Astrocyte (in vitro differentiated cells and primary cell): Measurements from ENCODE around the gene PRKAG2. TPM values are rescaled to one million over a fixed set of nuclear protein-coding genes. Genes with fewer than 3 reads are reported as not detected.
"Not testable (repeated sequence)": the region's sequence is repeated elsewhere in the genome, so short reads cannot be mapped to it uniquely, and the experiment has no call there.

Experiments used
- DNase-seq: peaks from one replicate; pipeline ENCODE4 v3.0.0-alpha.2; 2010; ENCODE audit warnings: low read depth
- FAIRE-seq: peaks from 2 replicates; lab custom pipeline; 2011; peaks lifted over from hg19 to GRCh38; lab: Jason Lieb, UNC
- H2AFZ ChIP-seq: 2 replicates; pipeline ENCODE4 v1.6.0; 2012; ENCODE audit warnings: low read depth, low read length, inconsistent platforms
- H3K27ac ChIP-seq: 2 replicates; pipeline ENCODE4 v1.5.1; 2011; ENCODE audit warnings: low read depth, low read length, inconsistent platforms
- H3K27me3 ChIP-seq: 2 replicates; pipeline ENCODE4 v1.6.0; 2011; ENCODE audit warnings: low read length, inconsistent platforms; ENCODE audit not compliant: insufficient read depth
- H3K36me3 ChIP-seq: 2 replicates; pipeline ENCODE4 v1.5.1; 2011; ENCODE audit warnings: low read length, inconsistent platforms; ENCODE audit not compliant: insufficient read depth
- H3K4me1 ChIP-seq: 2 replicates; pipeline ENCODE4 v1.5.1; 2011; ENCODE audit warnings: low read length, inconsistent platforms; ENCODE audit not compliant: insufficient read depth
- H3K4me2 ChIP-seq: 2 replicates; pipeline ENCODE4 v1.6.0; 2012; ENCODE audit warnings: low read length, inconsistent platforms
- H3K4me3 ChIP-seq: 2 replicates; pipeline ENCODE4 v1.5.1; 2011; ENCODE audit warnings: low read depth, mild to moderate bottlenecking, low read length, inconsistent platforms; ENCODE audit not compliant: insufficient read depth
- H3K79me2 ChIP-seq: 2 replicates; pipeline ENCODE4 v1.6.0; 2012; ENCODE audit warnings: mild to moderate bottlenecking, low read length, inconsistent platforms; ENCODE audit not compliant: insufficient read depth
- H3K9ac ChIP-seq: 2 replicates; pipeline ENCODE4 v1.6.0; 2012; ENCODE audit warnings: mild to moderate bottlenecking, low read length, inconsistent platforms
- H3K9me3 ChIP-seq: 2 replicates; pipeline ENCODE4 v1.5.1; 2012; ENCODE audit warnings: low read depth, mild to moderate bottlenecking, low read length, inconsistent platforms; ENCODE audit not compliant: insufficient read depth
- H4K20me1 ChIP-seq: 2 replicates; pipeline ENCODE4 v1.6.0; 2012; ENCODE audit warnings: low read length, inconsistent platforms; ENCODE audit not compliant: insufficient read depth
- H3K27ac Mint-ChIP-seq: one replicate; pipeline ENCODE4 v1.8.0; 2021; ENCODE audit warnings: mild to moderate bottlenecking, mixed read lengths; ENCODE audit not compliant: unreplicated experiment
- H3K27me3 Mint-ChIP-seq: one replicate; pipeline ENCODE4 v1.8.0; 2021; ENCODE audit warnings: low read depth, mixed read lengths; ENCODE audit not compliant: unreplicated experiment
- H3K36me3 Mint-ChIP-seq: one replicate; pipeline ENCODE4 v1.8.0; 2021; ENCODE audit warnings: low read depth, mixed read lengths; ENCODE audit not compliant: unreplicated experiment
- H3K4me1 Mint-ChIP-seq: one replicate; pipeline ENCODE4 v1.8.0; 2021; ENCODE audit warnings: low read depth, mixed read lengths; ENCODE audit not compliant: unreplicated experiment
- H3K4me3 Mint-ChIP-seq: one replicate; pipeline ENCODE4 v1.8.0; 2021; ENCODE audit warnings: mild to moderate bottlenecking, moderate library complexity, mixed read lengths; ENCODE audit not compliant: unreplicated experiment
- H3K9me3 Mint-ChIP-seq: one replicate; pipeline ENCODE4 v1.8.0; 2021; ENCODE audit warnings: mild to moderate bottlenecking, mixed read lengths; ENCODE audit not compliant: unreplicated experiment
- CTCF ChIP-seq: IDR thresholded peaks from 2 replicates; pipeline ENCODE4 v1.5.1; 2011; ENCODE audit warnings: low read depth, mild to moderate bottlenecking, inconsistent platforms, low read length, moderate library complexity; ENCODE audit not compliant: insufficient read depth
- EZH2 ChIP-seq: IDR thresholded peaks from 2 replicates; pipeline ENCODE4 v1.6.1; 2012; ENCODE audit warnings: mild to moderate bottlenecking, low read length, inconsistent platforms; ENCODE audit not compliant: insufficient read depth
- total RNA-seq: library from RNA; stranded (reverse); gene quantifications from 2 replicates; pipeline ENCODE4 v1.2.1, GENCODE V29; 2021

PRKAG2 gene
- total RNA-seq, 1 donor from 2014 or later, result 40.7 TPM

- no peaks in the 10 kb centered on the region for H3K36me3 ChIP-seq
- H3K4me3 ChIP-seq, result no peak overlapping the region
- H3K4me3 Mint-ChIP-seq, result no peak overlapping the region
- peaks cover 1% of the 10 kb centered on the region for H3K4me1 Mint-ChIP-seq
- H2AFZ ChIP-seq, result no peak overlapping the region
- FAIRE-seq (no peak), DNase-seq (no peak)
- H4K20me1 ChIP-seq, result no peaks in the 10 kb centered on the region
- no peaks in the 10 kb centered on the region for H3K9me3 ChIP-seq
- H3K4me1 ChIP-seq, result peaks cover 13% of the 10 kb centered on the region
- H3K27ac Mint-ChIP-seq, result no peak overlapping the region
- no peaks in the 10 kb centered on the region for H3K36me3 Mint-ChIP-seq
- no peak for TF ChIP-seq CTCF
- TF ChIP-seq EZH2, result no peak
- peaks cover 2% of the 10 kb centered on the region for H3K27me3 ChIP-seq
- H3K4me2 ChIP-seq, result no peak overlapping the region
- H3K79me2 ChIP-seq, result no peaks in the 10 kb centered on the region
- no peaks in the 10 kb centered on the region for H3K9me3 Mint-ChIP-seq
- H3K27me3 Mint-ChIP-seq, result peaks cover 21% of the 10 kb centered on the region
- H3K27ac ChIP-seq, result no peak overlapping the region
- H3K9ac ChIP-seq, result no peak overlapping the region
Observed at GRCh38 chr7:151798851-151799448, 78.0 kb downstream of the PRKAG2 start.

GRCh38 chr7:151797667-151798307 is 79.1 kb downstream of the PRKAG2 start:
- not testable (repeated sequence) for H3K4me2 ChIP-seq, H3K9ac ChIP-seq, H4K20me1 ChIP-seq, H3K4me1 Mint-ChIP-seq, H3K27ac Mint-ChIP-seq, H2AFZ ChIP-seq, H3K36me3 ChIP-seq, H3K79me2 ChIP-seq, H3K27ac ChIP-seq, H3K36me3 Mint-ChIP-seq, H3K9me3 Mint-ChIP-seq, H3K4me3 ChIP-seq, FAIRE-seq, H3K27me3 ChIP-seq, H3K4me3 Mint-ChIP-seq, H3K9me3 ChIP-seq
- DNase-seq, result peak; percentile 13
- H3K4me1 ChIP-seq, result peaks cover 13% of the 10 kb centered on the region
- peaks cover 15% of the 10 kb centered on the region for H3K27me3 Mint-ChIP-seq

- H3K4me1 ChIP-seq, result peaks cover 13% of the 10 kb centered on the region
- no peaks in the 10 kb centered on the region for H3K9me3 ChIP-seq
- no peak for TF ChIP-seq EZH2
- no peak for TF ChIP-seq CTCF
- H3K4me3 Mint-ChIP-seq, result no peak overlapping the region
- no peak overlapping the region for H3K27ac ChIP-seq
- peak overlapping the region; percentile 24 for H3K4me2 ChIP-seq
- H3K9me3 Mint-ChIP-seq, result no peaks in the 10 kb centered on the region
- no peak for DNase-seq
- peaks cover 13% of the 10 kb centered on the region for H3K27me3 Mint-ChIP-seq
- H2AFZ ChIP-seq, result peak overlapping the region; percentile 70
- H3K36me3 Mint-ChIP-seq, result no peaks in the 10 kb centered on the region
- H3K4me1 Mint-ChIP-seq, result peaks cover 1% of the 10 kb centered on the region
- no peak overlapping the region for H3K4me3 ChIP-seq
- H3K36me3 ChIP-seq, result no peaks in the 10 kb centered on the region
- no peak overlapping the region for H3K27ac Mint-ChIP-seq
- H3K79me2 ChIP-seq, result no peaks in the 10 kb centered on the region
- no peak overlapping the region for H3K9ac ChIP-seq
- peaks cover 8% of the 10 kb centered on the region for H3K27me3 ChIP-seq
- no peaks in the 10 kb centered on the region for H4K20me1 ChIP-seq
- no peak for FAIRE-seq
Observed at GRCh38 chr7:151796871-151797537, 79.9 kb downstream of the PRKAG2 start.
